Activated T-cell treated with anti-CD3 and anti-CD28 coated beads, Interleukin-2, amount 50 U/mL, for 24 hours (primary cell): ENCODE measurements around the gene IL22RA1.
A peak's percentile ranks its signal among the peaks of the same experiment; 100 is the strongest.

ENCODE experiments used
- DNase-seq: peaks from one replicate; pipeline ENCODE4 v3.0.0-alpha.2; 2020
- H3K27ac Mint-ChIP-seq: 2 replicates; pipeline ENCODE4 v1.8.0; 2020; ENCODE audit warnings: mild to moderate bottlenecking, mixed read lengths
- H3K27me3 Mint-ChIP-seq: 2 replicates; pipeline ENCODE4 v1.8.0; 2020; ENCODE audit warnings: mixed read lengths
- H3K36me3 Mint-ChIP-seq: 2 replicates; pipeline ENCODE4 v1.8.0; 2020; ENCODE audit warnings: low read depth, mixed read lengths
- H3K4me1 Mint-ChIP-seq: 2 replicates; pipeline ENCODE4 v1.8.0; 2020; ENCODE audit warnings: low read depth, mixed read lengths
- H3K4me3 Mint-ChIP-seq: 2 replicates; pipeline ENCODE4 v1.8.0; 2020; ENCODE audit warnings: mild to moderate bottlenecking, moderate library complexity, mixed read lengths
- H3K9me3 Mint-ChIP-seq: 2 replicates; pipeline ENCODE4 v1.8.0; 2020; ENCODE audit warnings: mixed read lengths

IL22RA1 gene

GRCh38 chr1:24155011-24155782, 12.3 kb upstream of the IL22RA1 start:
- Mint-ChIP-seq H3K36me3 (peaks cover 5% of the 10 kb centered on the region), H3K27me3 (peaks cover 29% of the 10 kb centered on the region), H3K4me1 (peaks cover 8% of the 10 kb centered on the region), H3K4me3 (no peak overlapping the region), H3K27ac (no peak overlapping the region), H3K9me3 (no peaks in the 10 kb centered on the region)
- DNase-seq: no peak

GRCh38 chr1:24154215-24154614, 11.3 kb upstream of the IL22RA1 start:
- H3K4me1 Mint-ChIP-seq: peaks cover 16% of the 10 kb centered on the region
- no peak overlapping the region for H3K27ac Mint-ChIP-seq
- H3K36me3 Mint-ChIP-seq: peaks cover 3% of the 10 kb centered on the region
- no peak for DNase-seq
- H3K4me3 Mint-ChIP-seq: no peak overlapping the region
- no peaks in the 10 kb centered on the region for H3K9me3 Mint-ChIP-seq
- H3K27me3 Mint-ChIP-seq: peaks cover 33% of the 10 kb centered on the region

- H3K4me3 Mint-ChIP-seq: no peak overlapping the region
- H3K27me3 Mint-ChIP-seq: peaks cover 38% of the 10 kb centered on the region
- no peak overlapping the region for H3K27ac Mint-ChIP-seq
- no peaks in the 10 kb centered on the region for H3K9me3 Mint-ChIP-seq
- no peak for DNase-seq
- peaks cover 3% of the 10 kb centered on the region for H3K36me3 Mint-ChIP-seq
- H3K4me1 Mint-ChIP-seq: peaks cover 16% of the 10 kb centered on the region
Observed at GRCh38 chr1:24152631-24153494, 9.9 kb upstream of the IL22RA1 start.

GRCh38 chr1:24151175-24151533, 8.2 kb upstream of the IL22RA1 start:
- Mint-ChIP-seq H3K4me3 (peak overlapping the region; percentile 58), H3K9me3 (no peaks in the 10 kb centered on the region), H3K27me3 (peaks cover 38% of the 10 kb centered on the region), H3K4me1 (peaks cover 16% of the 10 kb centered on the region), H3K27ac (no peak overlapping the region), H3K36me3 (no peaks in the 10 kb centered on the region)
- DNase-seq: no peak

GRCh38 chr1:24150234-24151174, 7.6 kb upstream of the IL22RA1 start:
- peaks cover 38% of the 10 kb centered on the region for H3K27me3 Mint-ChIP-seq
- H3K9me3 Mint-ChIP-seq: no peaks in the 10 kb centered on the region
- DNase-seq: peak; percentile 95
- no peak overlapping the region for H3K27ac Mint-ChIP-seq
- no peaks in the 10 kb centered on the region for H3K36me3 Mint-ChIP-seq
- peaks cover 16% of the 10 kb centered on the region for H3K4me1 Mint-ChIP-seq
- H3K4me3 Mint-ChIP-seq: peak overlapping the region; percentile 58

- peaks cover 16% of the 10 kb centered on the region for H3K4me1 Mint-ChIP-seq
- no peak overlapping the region for H3K27ac Mint-ChIP-seq
- H3K27me3 Mint-ChIP-seq: peaks cover 38% of the 10 kb centered on the region
- H3K4me3 Mint-ChIP-seq: peak overlapping the region; percentile 58
- no peaks in the 10 kb centered on the region for H3K36me3 Mint-ChIP-seq
- no peaks in the 10 kb centered on the region for H3K9me3 Mint-ChIP-seq
- peak; percentile 62 for DNase-seq
Observed at GRCh38 chr1:24149866-24150233, 6.9 kb upstream of the IL22RA1 start.

GRCh38 chr1:24147816-24148215, 4.9 kb upstream of the IL22RA1 start:
- Mint-ChIP-seq H3K27ac (no peak overlapping the region), H3K27me3 (peaks cover 37% of the 10 kb centered on the region), H3K4me1 (peaks cover 16% of the 10 kb centered on the region), H3K36me3 (no peaks in the 10 kb centered on the region), H3K9me3 (no peaks in the 10 kb centered on the region), H3K4me3 (no peak overlapping the region)
- DNase-seq: no peak

- Mint-ChIP-seq H3K27ac (no peak overlapping the region), H3K9me3 (no peaks in the 10 kb centered on the region), H3K4me1 (peaks cover 16% of the 10 kb centered on the region), H3K36me3 (no peaks in the 10 kb centered on the region), H3K4me3 (no peak overlapping the region), H3K27me3 (peaks cover 31% of the 10 kb centered on the region)
- no peak for DNase-seq
Observed at GRCh38 chr1:24147194-24147593, 4.3 kb upstream of the IL22RA1 start.

- Mint-ChIP-seq H3K4me1 (no peaks in the 10 kb centered on the region), H3K9me3 (no peaks in the 10 kb centered on the region), H3K4me3 (no peak overlapping the region), H3K36me3 (no peaks in the 10 kb centered on the region), H3K27ac (no peak overlapping the region), H3K27me3 (peaks cover 8% of the 10 kb centered on the region)
- DNase-seq: no peak
Observed at GRCh38 chr1:24141311-24141997, 1.5 kb downstream of the IL22RA1 start.

GRCh38 chr1:24140741-24141181, 2.2 kb downstream of the IL22RA1 start:
- no peak overlapping the region for H3K27ac Mint-ChIP-seq
- no peak for DNase-seq
- no peaks in the 10 kb centered on the region for H3K4me1 Mint-ChIP-seq
- peaks cover 12% of the 10 kb centered on the region for H3K27me3 Mint-ChIP-seq
- no peak overlapping the region for H3K4me3 Mint-ChIP-seq
- no peaks in the 10 kb centered on the region for H3K36me3 Mint-ChIP-seq
- H3K9me3 Mint-ChIP-seq: no peaks in the 10 kb centered on the region

- no peak overlapping the region for H3K4me3 Mint-ChIP-seq
- no peaks in the 10 kb centered on the region for H3K9me3 Mint-ChIP-seq
- no peaks in the 10 kb centered on the region for H3K36me3 Mint-ChIP-seq
- no peak overlapping the region for H3K27ac Mint-ChIP-seq
- DNase-seq: no peak
- peaks cover 12% of the 10 kb centered on the region for H3K27me3 Mint-ChIP-seq
- H3K4me1 Mint-ChIP-seq: no peaks in the 10 kb centered on the region
Observed at GRCh38 chr1:24139841-24140425, 3.0 kb downstream of the IL22RA1 start.

GRCh38 chr1:24139222-24139489, 3.8 kb downstream of the IL22RA1 start:
- Mint-ChIP-seq H3K4me3 (no peak overlapping the region), H3K27me3 (peaks cover 11% of the 10 kb centered on the region), H3K36me3 (no peaks in the 10 kb centered on the region), H3K9me3 (no peaks in the 10 kb centered on the region), H3K4me1 (no peaks in the 10 kb centered on the region), H3K27ac (no peak overlapping the region)
- no peak for DNase-seq

- H3K9me3 Mint-ChIP-seq: no peaks in the 10 kb centered on the region
- H3K36me3 Mint-ChIP-seq: no peaks in the 10 kb centered on the region
- H3K27ac Mint-ChIP-seq: no peak overlapping the region
- peaks cover 10% of the 10 kb centered on the region for H3K27me3 Mint-ChIP-seq
- DNase-seq: no peak
- no peaks in the 10 kb centered on the region for H3K4me1 Mint-ChIP-seq
- H3K4me3 Mint-ChIP-seq: no peak overlapping the region
Observed at GRCh38 chr1:24138476-24139221, 4.3 kb downstream of the IL22RA1 start.
